Measurements from ENCODE around the gene PTPRM.

Gene PTPRM

DNA sequence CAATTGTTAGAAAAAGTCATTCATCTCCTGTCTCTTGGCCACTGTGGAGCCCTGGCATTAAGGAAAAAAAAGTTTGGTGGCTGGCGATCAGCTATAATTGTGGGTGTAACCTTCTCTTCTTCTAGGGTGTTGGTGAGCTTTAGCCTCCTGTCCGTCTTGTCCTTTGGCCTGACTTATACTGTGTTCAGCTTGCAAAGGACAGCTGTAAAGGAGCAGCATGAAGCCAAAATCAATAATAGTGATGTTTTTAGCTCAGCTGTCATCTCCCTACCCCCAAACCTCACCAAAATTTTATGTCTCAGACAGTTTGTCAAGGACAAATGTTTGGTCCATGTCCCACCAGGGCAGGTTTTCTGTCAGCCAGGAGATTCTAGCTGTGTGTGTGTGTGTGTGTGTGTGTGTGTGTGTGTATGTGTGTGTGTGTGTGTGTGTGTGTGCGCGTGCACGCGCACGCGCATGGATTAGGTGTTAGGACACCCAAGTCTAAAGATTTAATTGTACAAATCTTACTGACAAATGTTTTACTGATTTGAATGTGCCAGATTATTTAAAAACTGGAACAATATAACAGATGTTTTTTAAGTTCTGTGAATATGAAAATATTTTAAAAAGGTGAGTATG is 109.2 kb downstream of the PTPRM start:
- DNase-seq: no peak

DNA sequence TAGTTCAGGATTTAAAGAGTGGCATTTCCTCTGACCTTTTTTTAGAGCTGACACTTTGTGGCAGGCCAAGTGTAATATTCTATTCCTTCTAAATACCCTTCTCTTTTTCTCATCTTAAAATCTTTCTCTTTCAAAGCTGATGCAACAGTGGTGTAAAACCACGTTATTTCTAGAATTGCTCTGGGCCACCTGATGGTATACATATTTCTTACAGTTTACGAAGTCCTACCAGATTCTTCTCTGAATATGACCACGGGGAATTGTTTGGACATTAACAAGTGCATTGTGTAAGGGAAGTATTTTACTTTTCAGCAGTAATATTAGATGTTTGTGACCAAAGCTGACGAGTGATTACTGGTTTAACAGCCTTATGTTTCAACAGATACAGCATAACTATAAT is 109.9 kb downstream of the PTPRM start:
- no peak for DNase-seq

DNA sequence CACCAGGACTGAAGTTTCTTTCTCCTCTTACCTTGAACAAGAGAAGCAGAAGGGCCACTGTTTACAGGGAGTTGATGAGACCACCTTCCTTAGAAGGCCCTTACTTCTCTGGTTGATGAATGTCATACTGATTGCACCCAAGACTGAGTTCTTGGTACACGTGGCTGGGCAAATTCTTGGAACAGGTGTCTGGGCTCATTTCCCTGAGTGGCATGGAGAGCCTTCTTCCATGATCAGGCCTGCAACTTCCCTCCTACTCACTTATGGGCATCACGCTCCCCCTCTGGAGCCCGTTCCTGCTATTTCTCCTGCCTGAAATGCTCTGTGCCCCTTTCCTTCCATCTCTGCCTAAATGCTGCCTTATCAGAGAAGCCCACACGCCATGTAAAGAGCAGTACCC is 110.3 kb downstream of the PTPRM start:
- DNase-seq: no peak

DNA sequence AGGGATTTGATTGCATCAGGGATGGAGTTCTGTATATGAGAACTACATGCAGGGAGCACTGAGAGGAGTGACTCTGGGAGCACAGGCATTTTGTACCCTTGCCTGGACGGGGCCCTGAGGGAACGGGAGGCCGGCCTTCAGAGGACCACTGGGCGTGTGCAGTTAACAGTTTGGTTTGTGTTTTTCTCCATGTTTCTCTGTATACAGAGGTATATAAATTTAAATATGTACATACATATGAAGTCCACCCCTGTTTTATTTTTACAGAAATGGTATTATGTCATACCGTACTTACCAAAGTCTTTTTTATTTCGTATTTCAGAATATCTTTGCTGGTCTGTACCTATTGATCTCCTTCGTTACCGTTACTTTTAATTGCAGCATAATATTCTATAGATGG is 111.3 kb downstream of the PTPRM start:
- no peak for DNase-seq

DNA sequence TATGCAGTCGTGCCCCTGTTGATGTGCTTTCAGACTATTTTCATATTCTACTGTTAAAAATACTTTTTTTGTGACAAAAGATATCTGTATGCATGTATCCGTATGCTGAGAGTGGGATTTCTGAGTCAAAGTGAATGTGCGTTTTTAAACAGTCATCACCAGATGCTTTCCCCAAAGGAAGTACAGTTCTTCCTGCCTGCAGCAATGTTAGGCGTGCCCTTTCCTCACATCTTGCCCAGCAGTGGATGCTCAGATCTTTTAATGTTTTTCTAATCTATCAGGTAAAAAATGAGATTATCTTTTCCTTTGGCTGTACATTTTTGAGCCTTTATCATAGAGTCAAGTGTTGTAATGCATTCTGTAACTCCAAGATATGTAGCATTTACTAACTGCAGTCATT is 111.7 kb downstream of the PTPRM start:
- no peak for DNase-seq

DNA sequence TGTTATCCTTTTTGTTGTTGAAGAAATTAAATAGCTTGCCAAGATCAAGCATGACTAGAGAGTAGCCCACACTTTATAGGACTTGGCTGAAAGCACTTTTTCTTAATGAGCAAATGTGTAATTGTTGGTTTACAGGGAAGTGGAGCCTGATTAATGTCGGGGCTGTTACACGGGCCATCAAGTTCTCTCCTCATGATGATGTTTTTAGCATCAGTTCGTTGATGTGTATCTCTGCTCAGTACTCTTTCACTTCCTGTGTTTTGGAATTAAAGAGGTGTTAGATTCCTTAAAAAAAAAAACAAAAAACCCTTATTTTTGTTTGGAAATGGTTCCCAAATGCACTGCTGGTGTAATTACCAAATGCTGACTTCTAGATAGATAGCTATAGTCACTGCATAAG is 114.2 kb downstream of the PTPRM start:
- DNase-seq: no peak

DNA sequence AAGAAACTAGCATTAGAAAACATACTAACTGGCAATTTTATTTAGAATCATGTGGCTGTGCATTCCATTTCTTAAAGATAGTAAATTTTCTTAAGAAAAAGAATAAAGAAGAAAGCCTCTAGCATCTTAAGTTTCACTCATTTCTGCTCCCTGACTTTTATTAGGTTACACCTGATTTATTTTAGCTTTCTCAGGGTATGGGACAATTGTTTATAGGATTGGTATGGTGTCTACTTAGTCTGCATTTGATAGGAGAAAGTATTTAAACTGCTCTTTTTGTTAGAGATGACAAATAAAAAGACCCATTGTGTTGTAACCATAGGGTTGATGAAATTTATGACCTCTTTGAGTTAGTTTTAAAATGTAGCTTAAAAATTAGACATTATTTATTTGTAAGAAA is 115.2 kb downstream of the PTPRM start:
- DNase-seq: no peak

DNA sequence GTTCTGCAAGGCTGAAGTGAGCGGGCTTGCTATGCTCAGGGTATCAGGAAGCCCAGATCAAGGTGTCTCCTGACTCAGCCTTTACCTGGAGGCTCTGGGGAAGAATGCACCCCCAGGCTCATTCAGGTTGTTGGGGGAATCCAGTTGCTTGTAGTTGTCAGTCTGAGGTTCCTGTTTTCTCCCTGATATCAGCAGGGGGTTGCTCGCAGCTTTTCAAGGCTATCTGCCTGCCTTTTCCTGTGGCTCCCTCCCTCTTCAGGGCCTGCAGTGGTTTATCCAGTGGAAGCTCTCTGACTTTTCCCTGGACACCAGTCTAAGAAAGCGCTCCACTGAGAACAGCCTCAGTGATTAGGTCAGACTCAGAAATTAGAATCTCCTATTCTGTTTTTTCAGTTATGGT is 116.6 kb downstream of the PTPRM start:
- no peak for DNase-seq

DNA sequence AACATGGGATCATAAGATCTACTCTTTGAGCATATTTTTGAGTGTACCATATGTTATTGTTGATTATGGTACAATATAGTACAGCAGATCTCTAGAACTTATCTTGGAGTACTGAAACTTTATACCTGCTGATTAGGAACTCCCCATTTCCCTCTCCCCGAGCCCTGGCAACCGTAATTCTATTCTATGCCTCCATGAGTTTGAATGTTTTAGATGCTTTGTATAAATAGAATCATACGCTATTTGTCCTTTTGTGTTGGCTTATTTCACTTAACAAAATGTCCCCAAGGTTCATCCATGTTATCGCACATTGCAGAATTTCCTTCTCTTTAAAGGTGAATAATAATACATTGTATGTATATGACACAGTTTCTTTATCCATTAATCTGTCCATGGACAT is 117.2 kb downstream of the PTPRM start:
- no peak for DNase-seq

DNA sequence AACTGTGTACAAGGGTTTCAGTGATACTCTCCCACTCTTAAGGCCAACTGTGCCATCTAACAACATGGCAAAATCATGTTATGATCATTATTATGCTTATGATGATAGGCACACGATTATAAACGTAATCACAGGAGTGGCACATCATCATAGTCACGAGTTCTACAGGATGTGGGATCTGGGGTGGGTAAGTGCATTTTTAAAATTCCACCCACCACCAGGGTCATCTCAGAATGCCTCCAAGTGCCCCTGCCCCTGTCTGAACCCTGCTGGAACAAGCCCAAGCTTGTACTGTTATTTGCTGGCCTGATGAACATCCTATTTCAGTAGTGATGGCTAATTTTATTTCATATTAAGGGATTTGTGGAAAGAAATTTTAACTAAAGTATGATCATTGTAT is 117.8 kb downstream of the PTPRM start:
- no peak for DNase-seq

DNA sequence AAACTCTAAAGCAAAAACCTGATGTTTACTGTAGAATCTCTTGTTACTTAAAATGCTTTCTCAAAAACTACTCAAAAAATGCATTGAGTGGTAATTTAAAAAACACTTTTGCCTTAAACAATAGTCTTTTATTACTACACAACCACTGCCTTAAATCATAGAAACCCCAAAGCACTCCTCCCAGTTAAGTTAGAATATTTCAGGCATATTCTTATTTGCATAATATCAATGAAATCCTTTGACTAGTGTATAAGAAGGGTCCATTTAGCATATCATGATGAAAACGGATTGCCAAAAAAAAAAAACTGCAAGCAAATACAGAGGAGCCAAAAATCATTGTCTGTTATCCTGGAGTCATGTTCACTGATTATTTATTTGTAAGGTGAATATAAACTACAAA is 119.2 kb downstream of the PTPRM start:
- DNase-seq: no peak

DNA sequence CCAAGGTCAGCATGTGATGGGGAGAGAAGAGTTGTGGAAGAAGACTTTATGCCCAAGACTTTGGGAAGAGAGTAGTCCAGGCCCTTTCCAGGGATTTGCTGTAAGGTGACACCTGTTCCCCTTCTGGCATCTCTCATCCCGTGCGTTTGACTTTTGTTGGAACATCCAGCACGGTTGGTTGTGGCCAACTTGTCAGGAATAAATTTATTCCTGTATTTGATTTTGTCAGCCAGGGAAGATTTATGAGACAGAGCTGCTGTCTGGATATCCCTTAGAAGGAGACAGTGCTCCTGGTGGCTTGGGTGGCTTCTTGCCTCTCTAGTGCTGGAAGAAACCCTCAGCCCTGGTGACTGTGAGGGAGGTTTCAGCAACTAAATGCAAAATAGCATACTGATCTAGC is 121.5 kb downstream of the PTPRM start:
- no peak for DNase-seq

DNA sequence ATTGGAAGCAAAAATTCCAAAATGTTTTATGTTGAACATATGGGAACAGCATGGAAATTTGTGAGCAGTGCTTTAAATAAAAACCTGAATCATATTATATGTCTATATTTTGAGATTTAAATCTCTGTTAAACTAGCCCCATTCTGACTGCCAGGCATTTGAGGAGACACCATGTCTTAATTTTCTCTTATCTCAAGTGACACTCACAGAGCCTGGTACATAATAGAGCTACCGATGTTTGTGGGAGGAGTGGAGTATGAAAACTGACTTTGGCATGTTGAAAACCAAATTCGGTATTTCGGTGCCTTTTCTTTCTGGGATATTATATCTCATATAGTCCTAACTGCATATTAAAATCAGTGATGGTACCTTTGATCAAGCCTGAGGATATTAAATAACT is 124.1 kb downstream of the PTPRM start:
- no peak for DNase-seq

DNA sequence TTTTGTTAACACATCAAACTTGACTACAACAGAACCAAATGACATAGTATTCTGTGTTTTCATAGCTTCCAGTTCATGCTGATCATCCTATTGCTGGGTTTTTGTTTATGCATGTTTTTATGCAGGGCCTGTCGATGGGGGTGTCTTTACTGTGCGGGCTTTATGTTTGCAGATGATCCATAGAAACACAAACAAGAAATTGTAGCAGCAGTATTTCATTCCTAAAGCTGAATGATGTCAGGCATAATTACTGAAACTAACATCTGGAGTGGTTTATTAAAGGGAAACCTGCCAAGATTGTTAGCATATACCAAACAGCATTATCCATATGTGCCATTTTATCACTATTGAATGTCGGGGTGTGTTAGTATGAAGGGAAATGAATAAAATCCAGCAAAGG is 129.7 kb downstream of the PTPRM start:
- no peak for DNase-seq

DNA sequence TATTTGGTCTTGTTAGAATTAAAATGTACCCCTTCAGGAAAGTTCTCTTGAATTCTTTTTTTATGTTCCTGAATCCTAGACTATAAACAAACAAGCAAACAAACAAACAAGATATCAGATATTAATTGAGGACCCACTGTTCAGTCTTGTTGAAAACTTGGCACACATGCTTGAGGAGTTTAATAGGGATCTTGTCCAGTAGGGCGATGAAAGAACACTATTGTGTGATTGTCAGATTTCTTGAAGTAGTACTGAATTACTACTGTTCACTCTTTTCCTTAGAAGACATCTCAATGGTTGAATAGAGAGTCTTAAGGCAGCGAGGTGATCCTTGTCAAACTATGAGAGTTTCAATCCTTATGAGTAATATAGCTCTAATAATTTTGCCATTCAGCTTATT is 130.2 kb downstream of the PTPRM start:
- DNase-seq: no peak

DNA sequence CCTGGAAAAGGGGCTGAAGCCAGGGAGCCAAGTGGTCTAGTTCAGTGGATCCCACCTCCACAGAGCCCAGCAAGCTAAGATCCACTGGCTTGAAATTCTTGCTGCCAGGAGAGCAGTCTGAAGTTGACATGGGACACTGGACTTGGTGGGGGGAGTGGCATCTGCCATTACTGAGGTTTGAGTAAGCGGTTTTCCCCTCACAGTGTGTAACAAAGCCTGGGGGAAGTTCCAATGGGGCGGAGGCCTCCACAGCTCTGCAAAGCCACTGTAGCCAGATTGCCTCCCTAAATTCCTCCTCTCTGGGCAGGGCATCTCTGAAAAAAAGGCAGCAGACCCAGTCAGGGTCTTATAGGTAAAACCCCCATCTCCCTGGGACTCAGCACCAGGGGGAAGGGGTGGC is 144.4 kb downstream of the PTPRM start:
- no peak for DNase-seq

DNA sequence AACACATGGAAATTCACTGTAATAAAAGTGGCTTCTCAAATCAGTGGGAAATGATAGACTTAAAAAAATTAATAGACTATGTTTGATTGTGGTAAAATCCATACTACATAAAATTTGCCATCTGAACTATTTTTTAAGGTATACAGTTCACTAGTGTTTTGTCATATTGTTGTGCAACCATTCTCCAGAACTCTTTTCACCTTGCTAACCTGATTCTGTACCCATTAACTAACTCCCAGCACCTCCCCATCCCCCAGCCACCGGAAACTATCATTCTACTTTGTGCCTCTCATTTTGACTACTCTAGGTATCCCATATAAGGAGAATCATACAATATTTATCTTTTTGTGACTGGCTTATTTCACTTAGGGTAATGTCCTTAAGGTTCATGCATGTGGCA is 153.3 kb downstream of the PTPRM start:
- DNase-seq: no peak

DNA sequence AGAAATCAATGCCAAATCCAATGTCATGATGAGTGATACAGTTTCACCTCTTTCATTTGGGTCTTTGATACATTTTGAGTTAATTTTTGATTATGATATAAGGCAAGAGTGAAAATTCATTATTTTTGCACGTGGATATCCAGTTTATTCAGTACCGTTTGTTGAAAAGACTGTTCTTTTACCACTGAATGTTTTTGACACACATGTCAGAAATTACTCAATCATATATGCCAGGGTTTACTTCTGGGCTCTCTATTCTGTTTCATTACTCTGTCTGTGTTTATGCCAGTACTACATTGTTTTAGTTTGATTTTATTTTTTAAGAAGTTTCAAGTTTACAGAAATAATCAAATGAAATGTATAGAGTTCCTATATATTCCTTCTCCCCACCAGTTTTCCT is 154.4 kb downstream of the PTPRM start:
- no peak for DNase-seq

DNA sequence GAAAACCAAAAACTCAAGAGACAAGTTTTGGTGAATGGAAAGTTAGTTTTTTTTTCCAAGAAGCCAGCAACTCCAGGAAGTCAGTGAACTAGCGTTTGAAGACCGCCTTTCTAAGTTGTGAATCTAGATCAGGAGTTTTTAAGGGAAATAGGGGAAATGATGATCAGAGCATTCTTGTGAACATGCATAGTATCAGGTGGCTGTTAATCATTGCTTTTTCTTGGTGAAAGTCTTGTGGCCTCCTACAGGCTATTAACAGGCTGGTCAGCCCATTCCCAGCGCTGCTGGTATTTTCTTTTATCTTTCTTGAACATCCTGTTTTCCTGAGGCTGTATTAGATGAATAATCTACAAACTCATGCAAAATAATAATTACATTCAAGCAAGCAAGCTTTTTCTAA is 155.8 kb downstream of the PTPRM start:
- DNase-seq: no peak

DNA sequence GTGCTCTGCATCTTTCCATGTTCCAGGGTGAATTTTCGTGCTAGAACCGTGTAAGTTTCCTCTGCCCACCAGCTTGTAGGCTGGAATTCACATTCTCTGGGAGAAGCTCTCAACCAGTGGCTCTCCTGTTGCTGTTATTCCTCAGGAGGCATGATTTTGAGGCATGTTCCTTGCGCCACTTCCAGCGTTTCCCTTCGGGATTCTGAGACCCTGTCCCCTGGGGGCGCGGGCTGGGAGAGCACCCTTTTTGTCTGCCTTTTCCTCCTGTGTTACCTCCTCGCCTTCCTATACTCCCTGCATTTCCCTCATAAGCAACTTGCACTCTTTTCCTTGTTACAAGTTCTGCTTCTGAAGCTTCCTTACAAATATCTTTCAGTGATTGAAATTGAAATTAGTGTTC is 156.4 kb downstream of the PTPRM start:
- DNase-seq: no peak

DNA sequence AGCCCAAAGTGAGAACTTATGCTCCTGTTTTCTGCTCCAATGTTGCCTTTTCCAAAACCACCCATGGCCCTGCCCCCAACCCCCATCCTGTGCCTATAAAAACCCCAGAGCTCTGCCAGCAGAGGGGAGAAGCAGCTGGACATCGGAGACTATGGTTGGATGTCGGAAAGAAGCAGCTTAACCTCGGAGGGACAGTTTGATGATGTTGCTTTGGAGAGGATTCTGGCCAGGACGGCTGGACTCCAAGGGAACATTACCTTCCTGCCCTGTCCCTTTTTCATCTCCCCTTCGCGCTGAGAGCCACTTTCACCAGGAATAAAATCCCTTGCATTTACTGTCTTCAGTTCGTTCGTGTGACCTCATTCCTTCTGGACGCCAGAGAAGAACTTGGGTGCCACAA is 158.4 kb downstream of the PTPRM start:
- DNase-seq: no peak

DNA sequence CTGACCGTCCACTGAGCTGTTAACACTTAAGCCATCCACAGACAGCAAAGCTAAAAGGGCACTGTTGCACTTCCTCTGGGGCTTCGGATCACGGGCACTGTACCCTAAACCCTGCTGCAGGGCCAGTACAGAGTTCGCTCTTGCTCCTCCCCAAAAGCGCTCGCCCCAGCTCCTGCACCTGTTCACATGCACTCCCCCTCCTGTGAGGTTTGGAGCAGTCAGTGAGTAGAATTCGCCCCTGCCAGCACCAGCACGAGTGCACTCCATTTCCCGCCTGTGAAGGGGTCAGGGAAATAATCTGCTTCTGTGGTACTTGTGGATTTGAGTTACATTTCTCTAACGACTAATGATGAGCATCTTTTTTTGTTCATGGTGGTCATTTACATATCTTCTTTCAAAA is 158.8 kb downstream of the PTPRM start:
- DNase-seq: no peak

DNA sequence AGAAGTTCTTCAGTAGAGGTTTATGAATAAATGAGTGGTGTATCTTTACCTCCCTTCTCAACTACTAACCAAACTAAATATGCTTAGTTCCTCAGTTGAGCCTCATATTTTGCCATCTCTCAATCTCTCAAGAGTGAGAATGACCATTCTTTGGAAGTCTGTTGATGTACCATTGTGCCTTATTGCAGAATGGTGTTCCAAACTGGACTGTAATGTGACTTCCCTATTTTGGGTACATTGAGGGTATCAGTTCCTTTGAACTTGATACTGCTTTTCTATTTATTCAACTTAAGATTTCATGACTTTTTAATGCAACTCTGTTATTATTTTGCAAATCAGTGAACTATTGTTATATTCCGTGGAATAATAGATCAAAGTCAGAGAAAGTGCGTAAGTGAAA is 159.4 kb downstream of the PTPRM start:
- DNase-seq: no peak

DNA sequence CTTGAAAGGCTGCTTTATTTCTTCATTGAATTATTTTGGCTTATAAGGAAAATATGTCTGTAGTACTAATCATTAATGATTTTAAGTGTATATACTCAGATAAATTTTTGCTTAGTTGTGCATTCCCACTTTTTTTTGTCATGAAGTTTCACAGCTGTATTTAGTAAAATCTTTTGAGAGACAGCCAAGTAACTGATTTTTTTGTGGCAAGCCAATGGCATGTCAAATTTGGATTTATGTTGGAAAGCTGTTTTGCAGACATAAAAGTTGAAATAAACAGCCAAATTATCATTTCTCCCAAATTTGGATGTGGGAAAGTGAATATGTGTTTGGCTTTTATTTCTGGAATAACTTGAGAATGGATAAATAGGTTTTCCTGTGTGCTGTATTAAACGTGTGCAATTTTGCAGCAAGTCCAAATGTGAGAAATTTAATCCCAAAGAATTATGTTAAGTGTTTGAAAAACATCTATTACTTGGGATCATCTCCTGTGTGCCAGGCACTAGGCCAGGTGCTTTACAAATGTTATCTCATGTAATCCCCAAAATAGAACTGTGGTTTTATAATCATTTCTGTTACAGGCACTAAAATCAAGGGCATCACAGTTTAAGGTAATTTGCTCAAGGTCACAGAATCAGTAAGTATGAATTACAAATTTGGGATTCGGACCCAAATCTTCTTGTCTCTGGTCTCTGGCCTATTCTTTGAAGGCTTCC is 160.4 kb downstream of the PTPRM start:
- DNase-seq: no peak

DNA sequence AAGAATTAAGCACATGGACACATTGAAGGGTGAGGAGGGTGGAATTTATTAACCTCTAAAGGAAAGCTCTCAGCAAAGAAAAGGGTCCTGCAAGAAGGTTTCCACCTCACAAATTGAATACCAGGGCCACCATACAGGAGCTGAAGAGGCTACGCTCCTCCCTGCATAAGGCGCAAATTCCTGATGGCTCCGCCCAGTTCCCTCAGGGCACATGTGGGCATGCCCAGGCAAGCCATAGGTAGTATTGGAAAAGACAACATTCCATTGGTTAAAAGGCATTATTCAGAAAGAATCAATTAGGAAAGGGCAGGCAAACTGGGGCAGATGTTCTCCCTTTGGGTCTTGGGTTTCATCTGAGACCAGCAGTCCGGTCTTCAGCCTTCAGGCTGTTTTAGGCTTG is 161.2 kb downstream of the PTPRM start:
- no peak for DNase-seq
